Keratinocyte (primary cell): Measurements from ENCODE around the gene CHL1. TPM values are rescaled to one million over a fixed set of nuclear protein-coding genes. Genes with fewer than 3 reads are reported as not detected.

Experiments used
- DNase-seq: peaks from one replicate; pipeline ENCODE4 v3.0.0-alpha.2; 2011; ENCODE audit warnings: low read depth, missing footprints, low spot score
- FAIRE-seq: peaks from 2 replicates; lab custom pipeline; 2011; peaks lifted over from hg19 to GRCh38; lab: Jason Lieb, UNC
- H2AFZ ChIP-seq: 2 replicates; pipeline ENCODE4 v1.6.0; 2012; ENCODE audit warnings: low read length, control low read depth, inconsistent platforms; ENCODE audit not compliant: control insufficient read depth
- H3K27ac ChIP-seq: 2 replicates; pipeline ENCODE4 v1.5.1; 2011; ENCODE audit warnings: low read length; ENCODE audit not compliant: control insufficient read depth, insufficient read depth
- H3K27me3 ChIP-seq: 3 replicates; pipeline ENCODE4 v1.6.0; 2011; ENCODE audit warnings: low read length; ENCODE audit not compliant: control insufficient read depth, insufficient read depth; ENCODE audit errors: extremely low read depth
- H3K36me3 ChIP-seq, 2 experiments: 2 replicates in 1 of 2; 3 replicates in 1 of 2; pipeline ENCODE4 v1.5.1; 2011; ENCODE audit warnings: low read length in 2 of 2, mild to moderate bottlenecking in 1 of 2; ENCODE audit not compliant: control insufficient read depth in 2 of 2, insufficient read depth in 2 of 2; ENCODE audit errors: extremely low read depth in 1 of 2
- H3K4me1 ChIP-seq: 3 replicates; pipeline ENCODE4 v1.5.1; 2011; ENCODE audit warnings: low read length; ENCODE audit not compliant: control insufficient read depth, insufficient read depth; ENCODE audit errors: extremely low read depth
- H3K4me2 ChIP-seq: 3 replicates; pipeline ENCODE4 v1.6.0; 2011; ENCODE audit warnings: low read depth, low read length; ENCODE audit not compliant: control insufficient read depth, insufficient read depth; ENCODE audit errors: extremely low read depth
- H3K4me3 ChIP-seq, 3 experiments: fragments of 200-600 bp in 1 of 3; sonication (generic) in 1 of 3; 2 replicates in 2 of 3; 3 replicates in 1 of 3; pipeline ENCODE4 v1.5.1; 2011 to 2016; ENCODE audit warnings: low read length in 3 of 3, mild to moderate bottlenecking in 3 of 3, control low read depth in 2 of 3, inconsistent platforms in 1 of 3, low read depth in 1 of 3, mixed read lengths in 1 of 3, mixed run types in 1 of 3, moderate library complexity in 1 of 3; ENCODE audit not compliant: control insufficient read depth in 2 of 3, insufficient read depth in 2 of 3; ENCODE audit errors: extremely low read depth in 1 of 3
- H3K79me2 ChIP-seq: 2 replicates; pipeline ENCODE4 v1.6.0; 2012; ENCODE audit warnings: low read length; ENCODE audit not compliant: control insufficient read depth, insufficient read depth
- H3K9ac ChIP-seq: 3 replicates; pipeline ENCODE4 v1.6.0; 2011; ENCODE audit warnings: low read length; ENCODE audit not compliant: control insufficient read depth, insufficient read depth; ENCODE audit errors: extremely low read depth
- H3K9me1 ChIP-seq: 3 replicates; pipeline ENCODE4 v1.6.0; 2011; ENCODE audit warnings: low read length; ENCODE audit not compliant: control insufficient read depth, insufficient read depth; ENCODE audit errors: extremely low read depth
- H3K9me3 ChIP-seq: 2 replicates; pipeline ENCODE4 v1.5.1; 2012; ENCODE audit warnings: low read depth, low read length; ENCODE audit not compliant: control insufficient read depth
- H4K20me1 ChIP-seq: 3 replicates; pipeline ENCODE4 v1.6.0; 2011; ENCODE audit warnings: low read length; ENCODE audit not compliant: control insufficient read depth, insufficient read depth; ENCODE audit errors: extremely low read depth
- EZH2 ChIP-seq: IDR thresholded peaks from one replicate; pipeline ENCODE4 v1.6.1; 2012; ENCODE audit warnings: inconsistent platforms, mild to moderate bottlenecking, low read length, moderate library complexity
- dilution Hi-C: fragments of 300-500 bp; cut with MboI; formaldehyde crosslinking; loops from one replicate; pipeline ENCODE4 v1.7.0; 2020; ENCODE audit warnings: low sequenced_read_pairs; ENCODE audit not compliant: extremely low pct_ligation_motif_present
- polyA plus RNA-seq, 5 experiments: library from polyadenylated mRNA; depleted of rRNA in 3 of 5; stranded (reverse) in 3 of 5; stranded (forward) in 1 of 5; unstranded in 1 of 5; fragments of >200 nt; gene quantifications; 1 replicate in 1 of 5; 2 replicates in 3 of 5; 3 replicates in 1 of 5; pipeline versions ENCODE4 v1.2.1 to v1.2.3, GENCODE V29; 2011 to 2012; ENCODE audit warnings: missing spikeins in 2 of 5, low read depth in 1 of 5, low replicate concordance in 1 of 5
- TF ChIP-seq, protein P1 (sequence below), 3 experiments: IDR thresholded peaks in 1 of 3; conservative IDR thresholded peaks in 1 of 3; optimal IDR thresholded peaks in 1 of 3; 2 replicates in 2 of 3; 3 replicates in 1 of 3; pipeline versions ENCODE3 to v1.5.1; 2011; ENCODE audit warnings: low read length in 3 of 3, mild to moderate bottlenecking in 3 of 3, moderate library complexity in 2 of 3, control low read depth in 1 of 3, inconsistent platforms in 1 of 3; ENCODE audit not compliant: insufficient read depth in 2 of 3; ENCODE audit errors: extremely low read depth in 1 of 3

The CHL1 gene
- polyA plus RNA-seq, 1 donor (not counting 4 experiments of a cell fraction or from before 2014, with no cell fraction given) = 0.04 TPM

GRCh38 chr3:204102-204501, 7.5 kb downstream of the CHL1 start:
- H3K27me3 ChIP-seq = peaks cover 3% of the 10 kb centered on the region
- no peaks in the 10 kb centered on the region for H3K79me2 ChIP-seq
- no peaks in the 10 kb centered on the region for H3K9me3 ChIP-seq
- H3K27ac ChIP-seq = no peak overlapping the region
- no peak overlapping the region for H2AFZ ChIP-seq
- dilution Hi-C loops = no loop called here
- H3K4me2 ChIP-seq = no peak overlapping the region
- no peak for FAIRE-seq
- H3K4me3 ChIP-seq = no peak overlapping the region
- H3K9me1 ChIP-seq = no peaks in the 10 kb centered on the region
- H3K4me1 ChIP-seq = no peaks in the 10 kb centered on the region
- DNase-seq = no peak
- H4K20me1 ChIP-seq = no peaks in the 10 kb centered on the region
- H3K9ac ChIP-seq = no peak overlapping the region
- H3K36me3 ChIP-seq = no peaks in the 10 kb centered on the region
- TF ChIP-seq EZH2 = no peak
- TF ChIP-seq, protein P1, sequence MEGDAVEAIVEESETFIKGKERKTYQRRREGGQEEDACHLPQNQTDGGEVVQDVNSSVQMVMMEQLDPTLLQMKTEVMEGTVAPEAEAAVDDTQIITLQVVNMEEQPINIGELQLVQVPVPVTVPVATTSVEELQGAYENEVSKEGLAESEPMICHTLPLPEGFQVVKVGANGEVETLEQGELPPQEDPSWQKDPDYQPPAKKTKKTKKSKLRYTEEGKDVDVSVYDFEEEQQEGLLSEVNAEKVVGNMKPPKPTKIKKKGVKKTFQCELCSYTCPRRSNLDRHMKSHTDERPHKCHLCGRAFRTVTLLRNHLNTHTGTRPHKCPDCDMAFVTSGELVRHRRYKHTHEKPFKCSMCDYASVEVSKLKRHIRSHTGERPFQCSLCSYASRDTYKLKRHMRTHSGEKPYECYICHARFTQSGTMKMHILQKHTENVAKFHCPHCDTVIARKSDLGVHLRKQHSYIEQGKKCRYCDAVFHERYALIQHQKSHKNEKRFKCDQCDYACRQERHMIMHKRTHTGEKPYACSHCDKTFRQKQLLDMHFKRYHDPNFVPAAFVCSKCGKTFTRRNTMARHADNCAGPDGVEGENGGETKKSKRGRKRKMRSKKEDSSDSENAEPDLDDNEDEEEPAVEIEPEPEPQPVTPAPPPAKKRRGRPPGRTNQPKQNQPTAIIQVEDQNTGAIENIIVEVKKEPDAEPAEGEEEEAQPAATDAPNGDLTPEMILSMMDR (optimal IDR thresholded peaks at IDR 0.05 in 1 of 3, IDR thresholded peaks at IDR 0.05 in 1 of 3, conservative IDR thresholded peaks at IDR 0.05 in 1 of 3; ENCODE audit: extremely low read depth in 1 of 3, insufficient read depth in 2 of 3, low read length in 3 of 3) = no peak

DNA sequence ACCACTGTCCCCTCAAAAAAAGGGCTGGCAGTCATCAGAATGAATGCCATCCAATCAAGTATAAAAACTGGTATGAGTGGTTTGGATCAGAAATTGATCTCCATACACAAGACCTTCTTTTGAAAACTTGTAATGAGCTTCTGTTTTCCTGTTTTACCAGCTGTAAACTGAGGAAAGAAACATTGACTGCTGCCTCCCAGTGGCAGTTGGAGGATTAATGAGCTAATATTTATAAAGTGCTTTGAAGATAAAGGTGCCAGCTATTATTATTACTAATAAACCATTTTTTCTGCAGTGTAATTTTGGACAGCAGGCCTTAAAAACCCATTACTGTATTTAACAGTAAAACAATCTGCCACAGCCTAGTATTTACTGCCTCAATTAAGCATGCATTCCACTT, 11.4 kb downstream of the CHL1 start:
- Histone ChIP-seq H3K4me1 (no peaks in the 10 kb centered on the region), H2AFZ (no peak overlapping the region), H3K4me2 (no peak overlapping the region), H3K9ac (no peak overlapping the region), H3K9me1 (no peaks in the 10 kb centered on the region), H3K9me3 (no peaks in the 10 kb centered on the region), H3K79me2 (no peaks in the 10 kb centered on the region), H3K27me3 (no peaks in the 10 kb centered on the region), H3K4me3 (no peak overlapping the region), H3K27ac (no peak overlapping the region), H4K20me1 (no peaks in the 10 kb centered on the region), H3K36me3 (no peaks in the 10 kb centered on the region)
- dilution Hi-C loops = no loop called here
- no peak for FAIRE-seq
- DNase-seq = no peak
- TF ChIP-seq, protein P1 (optimal IDR thresholded peaks at IDR 0.05 in 1 of 3, IDR thresholded peaks at IDR 0.05 in 1 of 3, conservative IDR thresholded peaks at IDR 0.05 in 1 of 3; ENCODE audit: extremely low read depth in 1 of 3, insufficient read depth in 2 of 3, low read length in 3 of 3) = no peak
- no peak for TF ChIP-seq EZH2
